GM19397 (cell line): ENCODE results near the gene PARG.
"Not testable (repeated sequence)": the region's sequence is repeated elsewhere in the genome, so short reads cannot be mapped to it uniquely, and the experiment has no call there.

Experiments used
- ATAC-seq: cut with Tn5 transposase; IDR thresholded peaks from one replicate; pipeline ENCODE4 v1.9.1; 2021; ENCODE audit warnings: mild to moderate bottlenecking, moderate library complexity; ENCODE audit not compliant: unreplicated experiment

The PARG gene

GRCh38 chr10:49908290-49909080, 33.3 kb downstream of the PARG start:
- not testable (repeated sequence) for ATAC-seq

- not testable (repeated sequence) for ATAC-seq
These were observed 38.0 kb downstream of the PARG start for GRCh38 chr10:49903829-49904228.

DNA sequence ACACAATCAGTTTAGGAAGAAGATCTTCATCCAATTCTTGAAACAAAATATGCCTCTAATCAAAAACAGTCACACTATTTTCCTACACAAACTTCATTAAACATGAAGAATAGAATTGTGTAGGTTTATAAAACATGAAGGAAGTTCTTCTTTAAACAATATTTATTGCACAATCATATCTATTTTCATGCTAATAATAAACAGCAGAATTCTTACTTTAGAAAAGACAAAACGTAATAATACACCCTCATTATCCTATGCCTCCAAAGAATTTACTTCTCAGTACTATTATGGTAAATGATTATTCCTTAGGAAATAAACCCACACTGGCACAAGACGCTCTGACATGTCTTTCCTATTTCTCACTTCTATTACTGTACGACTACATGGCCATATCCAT, 41.4 kb downstream of the PARG start:
- not testable (repeated sequence) for ATAC-seq

GRCh38 chr10:49899999-49900398, 41.8 kb downstream of the PARG start:
- not testable (repeated sequence) for ATAC-seq

- not testable (repeated sequence) for ATAC-seq
These were observed 51.8 kb downstream of the PARG start for GRCh38 chr10:49890025-49890424.

- not testable (repeated sequence) for ATAC-seq
These were observed 57.0 kb downstream of the PARG start for GRCh38 chr10:49884739-49885331.

DNA sequence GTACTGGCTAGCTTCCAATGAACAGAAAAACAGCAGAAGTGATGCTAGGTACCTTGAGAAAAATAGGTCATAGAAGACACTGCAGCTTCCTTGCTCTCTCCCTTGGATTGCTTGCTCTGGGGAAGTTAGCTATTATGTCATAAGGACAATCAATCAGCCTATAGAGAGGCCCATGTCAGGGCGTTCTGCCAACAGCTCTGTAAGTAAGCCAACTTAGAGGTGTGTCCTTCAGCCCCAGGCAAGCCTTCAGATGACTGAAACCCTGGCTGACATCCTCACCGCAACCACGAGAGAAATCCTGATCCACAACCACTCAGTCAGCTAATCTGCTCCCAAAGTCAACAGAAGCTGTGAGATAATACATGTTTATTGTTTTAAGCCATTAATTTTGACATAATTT, 58.0 kb downstream of the PARG start:
- ATAC-seq: not testable (repeated sequence)

GRCh38 chr10:49882327-49882726, 59.5 kb downstream of the PARG start:
- ATAC-seq: not testable (repeated sequence)

DNA sequence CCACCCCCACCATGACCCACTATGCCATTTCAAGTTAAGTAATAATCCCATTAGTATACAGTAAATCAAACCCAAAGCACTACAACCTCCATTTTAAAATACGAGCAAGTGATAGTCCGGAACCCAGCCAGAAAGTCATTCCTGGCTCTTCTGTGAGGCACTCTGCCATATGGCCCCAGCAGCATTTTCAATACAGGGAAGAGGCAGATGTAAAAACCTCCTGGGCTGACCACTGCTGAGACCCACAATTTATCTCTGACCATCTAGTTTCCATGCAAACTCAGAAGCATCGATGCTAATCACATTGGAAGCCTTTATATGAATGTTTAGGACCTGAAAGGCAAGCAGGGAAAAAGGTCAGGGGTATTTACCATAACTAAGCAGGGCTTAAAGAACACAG, 69.1 kb downstream of the PARG start:
- ATAC-seq: not testable (repeated sequence)

DNA sequence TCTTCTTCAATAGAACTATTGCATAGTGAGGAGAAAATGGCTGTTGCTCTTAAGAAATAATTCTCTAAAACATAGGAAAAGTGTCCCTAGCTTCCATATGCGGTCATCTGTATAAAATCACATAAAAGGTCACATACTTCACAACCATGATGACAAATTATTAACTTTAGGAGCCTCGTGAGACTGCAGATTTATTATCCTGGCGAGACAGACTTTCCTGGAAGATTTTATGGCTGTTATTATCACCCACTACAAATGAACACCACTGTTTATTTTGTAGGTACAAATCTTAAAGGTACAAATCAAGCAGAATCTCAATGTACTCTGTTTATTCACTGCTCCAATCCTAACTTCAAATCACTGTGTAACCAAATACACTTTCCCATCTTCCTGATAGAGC, 70.4 kb downstream of the PARG start:
- ATAC-seq: not testable (repeated sequence)

DNA sequence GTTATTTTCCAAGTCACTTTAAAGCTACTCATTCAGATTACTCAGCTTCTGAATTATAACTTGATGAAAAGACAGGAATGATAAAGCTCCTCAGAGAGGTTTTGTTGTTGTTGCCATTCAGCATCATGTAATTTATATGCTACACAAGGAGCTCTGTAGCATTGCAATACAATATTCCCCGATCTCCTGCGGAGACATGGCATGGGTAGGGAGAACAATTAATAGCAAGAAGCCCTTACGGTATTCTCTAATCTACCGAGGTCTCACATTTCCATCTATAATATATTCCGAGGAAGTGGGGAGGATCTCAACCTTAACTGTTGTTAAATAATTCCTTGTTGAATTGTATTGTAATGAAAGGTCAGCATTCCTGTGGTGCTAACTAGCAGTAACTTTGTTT, 81.9 kb downstream of the PARG start:
- not testable (repeated sequence) for ATAC-seq

- ATAC-seq: not testable (repeated sequence)
These were observed 83.0 kb downstream of the PARG start for GRCh38 chr10:49858697-49859382.

GRCh38 chr10:49849520-49849919, 92.3 kb downstream of the PARG start:
- ATAC-seq: not testable (repeated sequence)

DNA sequence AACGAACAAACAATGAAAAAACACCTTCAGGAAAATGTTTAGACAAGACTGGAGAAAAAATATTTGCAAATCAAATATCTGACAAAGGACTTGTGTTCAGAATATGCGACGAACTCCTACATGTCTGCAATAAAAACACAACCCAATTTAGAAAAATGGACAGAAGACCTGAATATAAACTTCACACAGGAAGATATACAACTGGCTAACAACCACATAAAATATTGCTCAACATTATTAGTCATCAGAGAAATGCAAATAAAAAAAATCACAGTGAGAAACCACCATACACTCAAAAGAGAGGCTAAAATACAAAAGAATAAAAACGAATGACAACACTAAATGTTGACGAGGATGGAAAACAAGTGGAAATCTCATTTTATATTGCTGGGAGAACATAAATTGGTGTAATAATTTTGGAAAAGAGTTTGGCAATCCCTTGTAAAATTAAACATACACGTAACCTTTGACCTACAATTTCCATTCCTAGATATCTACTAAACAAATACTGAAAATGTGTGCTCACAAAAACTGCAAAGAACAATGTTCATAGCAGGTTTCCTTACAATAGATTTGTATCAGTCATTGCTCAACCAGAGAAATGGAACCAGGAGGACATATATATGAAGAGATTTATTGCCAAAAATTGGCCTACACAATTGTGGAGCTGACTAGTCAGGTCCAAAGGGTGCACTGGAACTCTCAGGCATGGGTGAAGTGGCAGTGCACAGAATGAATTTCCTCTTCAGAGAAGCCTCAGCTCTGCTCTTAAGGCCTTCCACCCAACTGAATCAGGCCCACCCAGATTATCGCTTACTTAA, 96.8 kb downstream of the PARG start:
- ATAC-seq: no peak

- ATAC-seq: not testable (repeated sequence)
These were observed 99.5 kb downstream of the PARG start for GRCh38 chr10:49842333-49842628.

DNA sequence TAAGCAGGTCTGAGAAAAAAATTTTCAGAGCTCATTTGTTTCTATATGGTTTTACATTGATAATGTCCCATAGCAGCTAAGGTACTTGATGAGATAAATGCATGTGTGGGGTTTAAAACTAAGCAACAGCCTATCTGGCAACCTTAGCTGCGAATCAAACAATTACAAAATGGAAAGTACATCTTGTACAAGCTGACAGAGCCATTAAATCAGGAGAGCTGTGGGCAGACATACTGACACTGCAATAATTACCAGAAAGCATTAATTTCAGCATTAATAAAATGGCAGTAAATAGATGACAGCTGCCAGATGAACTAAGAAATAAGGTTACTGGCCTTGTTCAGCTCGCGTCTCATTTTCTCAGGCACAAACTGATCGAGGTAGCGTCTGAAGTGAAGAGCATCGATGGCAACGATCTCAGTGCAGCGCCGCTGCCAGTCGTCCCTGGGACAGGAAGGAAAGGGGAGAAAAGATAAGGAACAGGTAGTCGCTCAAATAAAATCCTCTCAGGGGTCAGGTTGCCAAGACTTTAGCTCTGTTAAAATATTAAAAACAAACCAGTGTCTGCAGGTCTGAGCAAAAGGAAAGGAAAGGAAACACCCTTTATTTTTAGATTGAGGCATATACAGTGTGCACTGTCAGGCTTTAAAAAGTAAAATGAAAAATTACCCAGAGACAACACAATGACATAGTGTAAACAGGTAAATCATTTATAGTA, 100.1 kb downstream of the PARG start:
- no peak for ATAC-seq

DNA sequence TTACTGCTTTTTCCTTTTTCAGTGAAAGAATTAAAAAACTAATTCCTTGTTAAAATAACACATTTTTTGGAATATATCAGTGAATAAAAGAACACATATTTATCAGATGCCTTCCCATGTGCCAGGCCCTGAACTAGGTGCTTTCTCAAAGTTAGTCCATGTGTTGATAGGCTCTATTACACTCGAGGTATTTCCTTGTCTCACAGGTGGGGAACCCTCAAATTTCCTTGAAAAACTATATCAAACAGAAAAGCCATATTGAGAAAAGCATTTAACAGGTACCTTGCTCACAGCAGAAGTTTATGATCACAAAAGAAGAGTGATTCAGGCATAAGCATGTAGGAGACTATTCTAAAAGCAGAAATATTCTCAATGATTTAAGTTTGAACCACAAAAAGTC, 104.1 kb downstream of the PARG start:
- ATAC-seq: no peak

DNA sequence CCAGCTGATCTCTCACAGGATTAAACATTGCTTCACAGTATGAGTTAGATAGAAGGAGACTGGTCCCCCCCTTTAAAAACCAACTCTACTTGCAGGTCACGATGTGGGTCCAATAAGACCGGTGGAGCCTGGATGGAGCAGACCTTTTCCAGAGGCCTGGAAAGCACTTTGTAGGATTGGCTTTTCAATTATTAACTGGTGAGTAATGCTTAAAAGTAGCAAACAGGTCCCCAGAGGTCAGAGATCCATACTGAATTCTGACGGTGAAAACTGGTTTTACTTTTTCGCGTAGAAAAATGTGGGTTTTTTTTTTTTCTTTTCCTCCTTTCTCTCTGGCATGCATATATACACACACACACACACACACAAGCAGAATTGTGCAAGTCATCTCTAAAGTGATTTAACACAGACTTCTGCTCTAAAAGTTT, 104.8 kb downstream of the PARG start:
- no peak for ATAC-seq

- no peak for ATAC-seq
These were observed 106.9 kb downstream of the PARG start for GRCh38 chr10:49834976-49835375.

DNA sequence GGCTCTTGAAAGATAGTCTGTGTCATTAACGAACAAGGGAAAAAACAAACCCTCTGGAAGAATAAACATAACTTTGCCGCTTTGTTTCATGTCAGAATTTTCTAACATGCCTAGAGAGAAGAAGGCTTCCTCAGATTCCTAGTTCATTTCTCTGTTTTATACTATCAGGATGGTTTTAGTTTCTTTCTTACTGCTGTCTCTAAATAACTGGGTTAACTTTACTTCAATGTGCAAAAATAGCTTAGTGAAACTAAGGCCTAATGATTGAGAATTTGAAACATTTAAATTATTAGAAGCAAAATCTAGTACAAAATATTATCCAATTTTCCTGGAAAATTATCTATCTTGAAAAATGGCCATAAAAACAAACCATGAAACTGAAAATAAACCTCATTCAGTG, 107.6 kb downstream of the PARG start:
- no peak for ATAC-seq
